A549 (cell line): ENCODE measurements around the gene SVEP1.

Experiments used
- BCL3 ChIP-seq: fragments of >200 bp; sonication (Bioruptor Twin); formaldehyde crosslinking; IDR thresholded peaks from 3 replicates; pipeline ENCODE4 v1.6.1; 2016
- CTCF ChIP-seq: fragments of >200 bp; sonication (Bioruptor Twin); formaldehyde crosslinking; IDR thresholded peaks from 3 replicates; pipeline ENCODE4 v1.5.1; 2016
- EP300 ChIP-seq, 2 experiments: fragments of >200 bp; sonication (Bioruptor Twin); formaldehyde crosslinking; IDR thresholded peaks; 2 replicates in 1 of 2; 3 replicates in 1 of 2; pipeline ENCODE4 v1.6.1; 2016 to 2017
- MAFK ChIP-seq: fragments of 450-650 bp; IDR thresholded peaks from 2 replicates; pipeline ENCODE4 v1.6.1; 2014; ENCODE audit not compliant: partially characterized antibody
- MYC ChIP-seq: IDR thresholded peaks from 2 replicates; pipeline ENCODE4 v1.6.1; 2012; ENCODE audit warnings: mild to moderate bottlenecking, inconsistent platforms, low read length, improper control_type of control experiment, borderline replicate concordance
- NR3C1 ChIP-seq: fragments of >200 bp; sonication (Bioruptor Twin); formaldehyde crosslinking; IDR thresholded peaks from 3 replicates; pipeline ENCODE4 v1.6.1; 2017
- POLR2A ChIP-seq: IDR thresholded peaks from 2 replicates; pipeline ENCODE4 v1.6.1; 2012; ENCODE audit warnings: mild to moderate bottlenecking, low read length
- RFX5 ChIP-seq: fragments of 450-650 bp; IDR thresholded peaks from 2 replicates; pipeline ENCODE4 v1.7.1; 2014; ENCODE audit warnings: antibody characterized with exemption, mild to moderate bottlenecking, moderate library complexity
- ZNF302 ChIP-seq: fragments of 250-450 bp; sonication (Bioruptor Pico); IDR thresholded peaks from 2 replicates; pipeline ENCODE4 v1.9.0; 2021; ENCODE audit warnings: inconsistent platforms, mild to moderate bottlenecking, moderate library complexity

- TF ChIP-seq CTCF: no peak
- TF ChIP-seq NR3C1: no peak
- TF ChIP-seq ZNF302 (CRISPR knock-in tag): no peak
- no peak for TF ChIP-seq MYC
- TF ChIP-seq RFX5: no peak
- TF ChIP-seq EP300 (IDR thresholded peaks at IDR 0.05): no peak
- no peak for TF ChIP-seq POLR2A
- TF ChIP-seq MAFK: no peak
- TF ChIP-seq BCL3: no peak
These were observed 116.0 kb downstream of the SVEP1 start for GRCh38 chr9:110463499-110463898.
